ENCODE data around the gene NEXN.

DNA sequence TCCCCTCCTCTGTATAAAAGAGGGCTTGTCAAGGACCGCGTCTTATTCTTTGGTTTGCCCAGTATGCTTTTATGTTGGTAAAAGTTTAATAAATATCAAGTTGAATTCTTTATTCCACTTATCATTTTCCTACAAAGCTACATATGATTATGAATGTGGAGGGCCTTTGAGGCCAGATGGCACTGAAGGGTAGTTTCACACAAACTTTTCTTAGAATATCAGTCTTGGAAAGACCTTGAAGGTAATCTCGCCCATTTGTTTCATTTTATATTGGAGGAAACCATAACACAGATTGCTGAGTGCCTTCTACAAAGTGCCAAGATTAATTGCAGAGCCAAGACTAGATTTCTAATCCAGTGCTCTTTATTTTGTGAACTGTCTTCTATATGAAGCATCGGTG lies 96.2 kb downstream of the NEXN start:
- TF ChIP-seq, protein P1, sequence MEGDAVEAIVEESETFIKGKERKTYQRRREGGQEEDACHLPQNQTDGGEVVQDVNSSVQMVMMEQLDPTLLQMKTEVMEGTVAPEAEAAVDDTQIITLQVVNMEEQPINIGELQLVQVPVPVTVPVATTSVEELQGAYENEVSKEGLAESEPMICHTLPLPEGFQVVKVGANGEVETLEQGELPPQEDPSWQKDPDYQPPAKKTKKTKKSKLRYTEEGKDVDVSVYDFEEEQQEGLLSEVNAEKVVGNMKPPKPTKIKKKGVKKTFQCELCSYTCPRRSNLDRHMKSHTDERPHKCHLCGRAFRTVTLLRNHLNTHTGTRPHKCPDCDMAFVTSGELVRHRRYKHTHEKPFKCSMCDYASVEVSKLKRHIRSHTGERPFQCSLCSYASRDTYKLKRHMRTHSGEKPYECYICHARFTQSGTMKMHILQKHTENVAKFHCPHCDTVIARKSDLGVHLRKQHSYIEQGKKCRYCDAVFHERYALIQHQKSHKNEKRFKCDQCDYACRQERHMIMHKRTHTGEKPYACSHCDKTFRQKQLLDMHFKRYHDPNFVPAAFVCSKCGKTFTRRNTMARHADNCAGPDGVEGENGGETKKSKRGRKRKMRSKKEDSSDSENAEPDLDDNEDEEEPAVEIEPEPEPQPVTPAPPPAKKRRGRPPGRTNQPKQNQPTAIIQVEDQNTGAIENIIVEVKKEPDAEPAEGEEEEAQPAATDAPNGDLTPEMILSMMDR (IDR thresholded peaks at IDR 0.05): no peak
- TF ChIP-seq POLR2A (IDR thresholded peaks at IDR 0.05): no peak
